ENCODE data around the gene PIP5K1B.

PIP5K1B gene

GRCh38 chr9:68763104-68763503 lies 58.1 kb downstream of the PIP5K1B start:
- TF ChIP-seq SIN3A (IDR thresholded peaks at IDR 0.05; ENCODE audit: borderline replicate concordance, insufficient read depth, low read length): no peak
- TF ChIP-seq REST (IDR thresholded peaks at IDR 0.05; ENCODE audit: insufficient read depth in 1 of 2, low read depth in 2 of 2, low read length in 2 of 2): no peak
- no peak for TF ChIP-seq FOXP2 (optimal IDR thresholded peaks at IDR 0.05; ENCODE audit: borderline replicate concordance, extremely low read depth, extremely low read length, insufficient read depth)
- no peak for TF ChIP-seq POLR2AphosphoS5 (IDR thresholded peaks at IDR 0.05; ENCODE audit: low read depth, low read length)
- TF ChIP-seq TAF1 (IDR thresholded peaks at IDR 0.05; ENCODE audit: borderline replicate concordance, insufficient read depth, low read length): no peak

- TF ChIP-seq FOXP2 (optimal IDR thresholded peaks at IDR 0.05; ENCODE audit: borderline replicate concordance, extremely low read depth, extremely low read length, insufficient read depth): no peak
- TF ChIP-seq POLR2AphosphoS5 (IDR thresholded peaks at IDR 0.05; ENCODE audit: low read depth, low read length): no peak
- no peak for TF ChIP-seq SIN3A (IDR thresholded peaks at IDR 0.05; ENCODE audit: borderline replicate concordance, insufficient read depth, low read length)
- TF ChIP-seq REST (IDR thresholded peaks at IDR 0.05; ENCODE audit: insufficient read depth in 1 of 2, low read depth in 2 of 2, low read length in 2 of 2): no peak
- TF ChIP-seq TAF1 (IDR thresholded peaks at IDR 0.05; ENCODE audit: borderline replicate concordance, insufficient read depth, low read length): no peak
These were observed 63.6 kb downstream of the PIP5K1B start for GRCh38 chr9:68768619-68769018.

GRCh38 chr9:68769852-68770251 lies 64.8 kb downstream of the PIP5K1B start:
- TF ChIP-seq REST (IDR thresholded peaks at IDR 0.05; ENCODE audit: insufficient read depth in 1 of 2, low read depth in 2 of 2, low read length in 2 of 2): no peak
- TF ChIP-seq FOXP2 (optimal IDR thresholded peaks at IDR 0.05; ENCODE audit: borderline replicate concordance, extremely low read depth, extremely low read length, insufficient read depth): no peak
- TF ChIP-seq POLR2AphosphoS5 (IDR thresholded peaks at IDR 0.05; ENCODE audit: low read depth, low read length): no peak
- no peak for TF ChIP-seq TAF1 (IDR thresholded peaks at IDR 0.05; ENCODE audit: borderline replicate concordance, insufficient read depth, low read length)
- no peak for TF ChIP-seq SIN3A (IDR thresholded peaks at IDR 0.05; ENCODE audit: borderline replicate concordance, insufficient read depth, low read length)

GRCh38 chr9:68771376-68771775 lies 66.3 kb downstream of the PIP5K1B start:
- TF ChIP-seq REST (IDR thresholded peaks at IDR 0.05; ENCODE audit: insufficient read depth in 1 of 2, low read depth in 2 of 2, low read length in 2 of 2): no peak
- TF ChIP-seq FOXP2 (optimal IDR thresholded peaks at IDR 0.05; ENCODE audit: borderline replicate concordance, extremely low read depth, extremely low read length, insufficient read depth): no peak
- TF ChIP-seq POLR2AphosphoS5 (IDR thresholded peaks at IDR 0.05; ENCODE audit: low read depth, low read length): no peak
- no peak for TF ChIP-seq TAF1 (IDR thresholded peaks at IDR 0.05; ENCODE audit: borderline replicate concordance, insufficient read depth, low read length)
- TF ChIP-seq SIN3A (IDR thresholded peaks at IDR 0.05; ENCODE audit: borderline replicate concordance, insufficient read depth, low read length): no peak

All from PFSK-1 (cell line).